ENCODE results near the gene ARHGEF17. TPM values are rescaled to one million over a fixed set of nuclear protein-coding genes. Genes with fewer than 3 reads are reported as not detected.

ARHGEF17 gene
- total RNA-seq, 4 donors from 2014 or later = 82.8 to 196 (median 122) TPM

GRCh38 chr11:73376803-73377629, 68.9 kb downstream of the ARHGEF17 start:
- H3K9me3 ChIP-seq = no peaks in the 10 kb centered on the region
- peak overlapping the region; percentile 65 to 81 (median 76) for H3K4me3 ChIP-seq
- H3K27me3 ChIP-seq = no peaks in the 10 kb centered on the region
- H3K27ac ChIP-seq (replicated peaks in 1 of 4) = peak overlapping the region; percentile 82 to 90 (median 86)
- peaks cover 27 to 38% (median 29%) of the 10 kb centered on the region in 4 donors for H3K4me1 ChIP-seq
- no peak for DNase-seq (ENCODE audit: extremely low spot score)
- H3K36me3 ChIP-seq = no peaks in the 10 kb centered on the region
- TF ChIP-seq POLR2A (IDR thresholded peaks at IDR 0.05; ENCODE audit: low read depth) (peak; percentile 27), POLR2AphosphoS5 (IDR thresholded peaks at IDR 0.05) (peak; percentile 18 to 57), EP300 (IDR thresholded peaks at IDR 0.05) (no peak)
- TF ChIP-seq, protein P1, sequence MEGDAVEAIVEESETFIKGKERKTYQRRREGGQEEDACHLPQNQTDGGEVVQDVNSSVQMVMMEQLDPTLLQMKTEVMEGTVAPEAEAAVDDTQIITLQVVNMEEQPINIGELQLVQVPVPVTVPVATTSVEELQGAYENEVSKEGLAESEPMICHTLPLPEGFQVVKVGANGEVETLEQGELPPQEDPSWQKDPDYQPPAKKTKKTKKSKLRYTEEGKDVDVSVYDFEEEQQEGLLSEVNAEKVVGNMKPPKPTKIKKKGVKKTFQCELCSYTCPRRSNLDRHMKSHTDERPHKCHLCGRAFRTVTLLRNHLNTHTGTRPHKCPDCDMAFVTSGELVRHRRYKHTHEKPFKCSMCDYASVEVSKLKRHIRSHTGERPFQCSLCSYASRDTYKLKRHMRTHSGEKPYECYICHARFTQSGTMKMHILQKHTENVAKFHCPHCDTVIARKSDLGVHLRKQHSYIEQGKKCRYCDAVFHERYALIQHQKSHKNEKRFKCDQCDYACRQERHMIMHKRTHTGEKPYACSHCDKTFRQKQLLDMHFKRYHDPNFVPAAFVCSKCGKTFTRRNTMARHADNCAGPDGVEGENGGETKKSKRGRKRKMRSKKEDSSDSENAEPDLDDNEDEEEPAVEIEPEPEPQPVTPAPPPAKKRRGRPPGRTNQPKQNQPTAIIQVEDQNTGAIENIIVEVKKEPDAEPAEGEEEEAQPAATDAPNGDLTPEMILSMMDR (IDR thresholded peaks at IDR 0.05) = no peak
- 10% methylated on average over 29 of the region's 56 CpGs for WGBS
- intact Hi-C loops (cut with DNase I) = no loop called here

DNA sequence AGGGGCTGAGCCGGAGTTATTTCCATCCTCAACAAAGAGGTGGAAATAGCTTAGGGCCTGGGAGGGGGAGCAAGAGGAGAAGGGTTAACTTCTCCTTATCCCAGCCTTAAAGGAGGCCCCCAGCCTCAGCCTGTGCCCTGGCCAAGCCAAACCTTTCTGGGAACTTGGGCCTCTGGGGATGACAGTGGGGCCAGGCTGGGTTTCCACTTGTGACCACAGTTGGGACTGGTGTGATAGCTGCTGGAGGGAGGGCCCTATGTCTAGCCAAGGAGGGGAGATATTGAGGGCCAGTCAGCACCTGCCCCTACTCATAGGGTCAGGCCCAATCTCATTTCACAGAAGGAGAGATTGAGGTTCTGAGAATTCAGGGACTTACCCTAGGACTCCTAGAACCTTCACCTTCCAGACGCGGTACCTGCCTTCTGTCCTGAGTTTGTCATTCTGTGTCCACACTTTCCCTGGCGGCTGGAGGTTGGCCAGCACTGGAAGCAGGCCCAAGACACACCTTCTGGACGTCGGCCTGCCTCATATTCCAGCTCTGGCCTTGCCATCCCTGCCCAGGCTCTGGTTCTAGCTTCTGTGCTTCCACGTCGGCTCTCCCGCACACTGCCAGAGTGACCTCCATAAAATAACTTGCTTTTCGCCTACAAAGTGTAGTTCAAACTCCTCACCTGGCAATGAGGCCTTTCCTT, 71.3 kb downstream of the ARHGEF17 start:
- no peak for DNase-seq (ENCODE audit: extremely low spot score)
- H3K9me3 ChIP-seq = no peaks in the 10 kb centered on the region
- no peak overlapping the region for H3K4me3 ChIP-seq
- intact Hi-C loops (cut with DNase I) = no loop called here
- H3K36me3 ChIP-seq = no peaks in the 10 kb centered on the region
- 73% methylated on average over 10 of the region's 10 CpGs for WGBS
- H3K27me3 ChIP-seq = no peaks in the 10 kb centered on the region
- H3K27ac ChIP-seq (replicated peaks in 1 of 4) = no peak overlapping the region
- H3K4me1 ChIP-seq = peaks cover 36 to 50% (median 39%) of the 10 kb centered on the region in 4 donors
- no peak for TF ChIP-seq POLR2AphosphoS5 (IDR thresholded peaks at IDR 0.05)
- TF ChIP-seq, protein P1 (IDR thresholded peaks at IDR 0.05) = no peak

DNA sequence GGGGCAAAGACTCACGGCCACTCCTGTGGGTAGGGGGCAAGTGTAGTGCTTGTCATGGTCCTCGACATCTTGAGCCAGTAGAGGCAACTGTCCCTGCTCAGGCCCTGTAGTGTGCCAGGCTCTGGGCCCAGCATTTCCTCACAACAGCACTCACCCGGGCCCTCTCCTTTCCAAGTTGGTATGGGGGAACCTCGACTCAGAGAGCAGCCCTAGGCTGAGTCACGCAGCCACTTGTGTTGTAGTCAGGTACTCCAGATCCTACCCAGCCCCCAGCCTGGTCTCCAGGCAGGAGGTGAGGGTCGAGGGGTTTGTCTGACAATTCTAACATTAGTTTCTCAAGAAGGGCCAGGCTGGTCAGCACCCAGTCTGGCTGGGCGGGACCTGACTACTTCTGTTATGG, 72.3 kb downstream of the ARHGEF17 start:
- 97% methylated on average over 5 of the region's 7 CpGs for WGBS
- H3K4me1 ChIP-seq = peaks cover 38 to 60% (median 45%) of the 10 kb centered on the region in 4 donors

GRCh38 chr11:73380897-73381410, 72.9 kb downstream of the ARHGEF17 start:
- intact Hi-C loops (cut with DNase I) = no loop called here
- Histone ChIP-seq H3K36me3 (no peaks in the 10 kb centered on the region), H3K27ac (replicated peaks in 1 of 4) (no peak overlapping the region), H3K9me3 (no peaks in the 10 kb centered on the region), H3K27me3 (no peaks in the 10 kb centered on the region), H3K4me1 (peaks cover 40 to 60% (median 46%) of the 10 kb centered on the region in 4 donors), H3K4me3 (no peak overlapping the region)
- TF ChIP-seq POLR2AphosphoS5 (IDR thresholded peaks at IDR 0.05) (no peak), EP300 (IDR thresholded peaks at IDR 0.05) (no peak), POLR2A (IDR thresholded peaks at IDR 0.05; ENCODE audit: low read depth) (no peak)
- TF ChIP-seq, protein P1 (IDR thresholded peaks at IDR 0.05) = no peak
- no peak for DNase-seq (ENCODE audit: extremely low spot score)
- 94% methylated on average over 2 of the region's 4 CpGs for WGBS

More for the DNA sequence above, 72.3 kb downstream of the ARHGEF17 start:
- H3K27ac ChIP-seq (replicated peaks in 1 of 4) = no peak overlapping the region
- TF ChIP-seq, protein P1 (IDR thresholded peaks at IDR 0.05) = no peak
- TF ChIP-seq EP300 (IDR thresholded peaks at IDR 0.05) (no peak), POLR2AphosphoS5 (IDR thresholded peaks at IDR 0.05) (no peak), POLR2A (IDR thresholded peaks at IDR 0.05; ENCODE audit: low read depth) (no peak)
- intact Hi-C loops (cut with DNase I) = no loop called here
- H3K27me3 ChIP-seq = no peaks in the 10 kb centered on the region
- H3K36me3 ChIP-seq = no peaks in the 10 kb centered on the region
- no peak overlapping the region for H3K4me3 ChIP-seq
- no peaks in the 10 kb centered on the region for H3K9me3 ChIP-seq
- DNase-seq (ENCODE audit: extremely low spot score) = no peak

Measured in esophagus muscularis mucosa (tissue), 4 donors.